Panc1 (cell line): ENCODE results near the gene CCDC51.

Source experiments
- POLR2AphosphoS5 ChIP-seq: IDR thresholded peaks from 2 replicates; pipeline ENCODE4 v1.6.1; 2012; ENCODE audit warnings: mild to moderate bottlenecking, low read depth, low read length, moderate library complexity
- TF ChIP-seq, protein P1 (sequence below): fragments of 450-650 bp; IDR thresholded peaks from 2 replicates; pipeline ENCODE4 v1.5.1; 2017; ENCODE audit warnings: mild to moderate bottlenecking
- TF ChIP-seq, protein P2 (sequence below), 2 experiments: IDR thresholded peaks; 2 replicates each; pipeline ENCODE4 v1.6.1; 2011 to 2012; ENCODE audit warnings: low read depth in 2 of 2, control low read depth in 1 of 2, low read length in 1 of 2, mild to moderate bottlenecking in 1 of 2, moderate library complexity in 1 of 2; ENCODE audit not compliant: insufficient read depth in 1 of 2

DNA sequence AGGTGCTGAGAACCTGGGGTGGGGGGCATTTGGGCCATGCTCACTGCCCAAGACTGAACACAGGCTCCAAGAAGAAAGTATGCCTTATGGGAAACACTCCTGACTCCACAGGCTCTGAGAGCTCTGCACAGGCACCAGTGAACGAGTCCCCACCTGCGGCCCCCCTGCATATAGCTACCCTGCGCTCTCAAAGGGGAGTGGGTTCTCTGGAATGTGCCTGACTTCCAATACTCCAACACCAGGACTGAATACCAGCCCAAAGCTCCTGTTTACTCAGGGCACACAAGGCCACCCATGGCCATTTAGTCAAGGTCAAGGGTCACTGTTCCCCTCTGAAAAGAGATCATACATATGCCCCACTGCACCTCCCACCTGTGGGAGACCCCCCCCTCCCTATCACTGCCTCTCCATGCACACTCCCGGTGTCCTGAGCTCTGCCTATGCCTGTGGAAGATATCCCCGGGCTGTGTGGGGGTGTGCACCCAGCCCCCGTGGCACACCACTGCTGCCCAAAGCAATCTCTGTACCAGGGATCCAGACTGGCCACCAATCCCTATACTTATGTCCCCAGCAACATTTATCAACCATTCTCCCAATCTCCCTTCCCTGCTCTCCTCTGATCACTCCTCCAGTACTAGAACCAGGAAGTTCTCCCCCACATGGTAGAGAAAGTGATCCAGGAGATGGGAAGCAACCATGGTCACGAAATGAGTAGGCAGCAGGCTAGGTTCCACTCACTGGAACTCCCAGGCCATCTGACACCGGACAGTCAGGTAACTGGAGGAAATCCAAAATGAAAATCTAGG is 8.5 kb downstream of the CCDC51 start:
- TF ChIP-seq, protein P1, sequence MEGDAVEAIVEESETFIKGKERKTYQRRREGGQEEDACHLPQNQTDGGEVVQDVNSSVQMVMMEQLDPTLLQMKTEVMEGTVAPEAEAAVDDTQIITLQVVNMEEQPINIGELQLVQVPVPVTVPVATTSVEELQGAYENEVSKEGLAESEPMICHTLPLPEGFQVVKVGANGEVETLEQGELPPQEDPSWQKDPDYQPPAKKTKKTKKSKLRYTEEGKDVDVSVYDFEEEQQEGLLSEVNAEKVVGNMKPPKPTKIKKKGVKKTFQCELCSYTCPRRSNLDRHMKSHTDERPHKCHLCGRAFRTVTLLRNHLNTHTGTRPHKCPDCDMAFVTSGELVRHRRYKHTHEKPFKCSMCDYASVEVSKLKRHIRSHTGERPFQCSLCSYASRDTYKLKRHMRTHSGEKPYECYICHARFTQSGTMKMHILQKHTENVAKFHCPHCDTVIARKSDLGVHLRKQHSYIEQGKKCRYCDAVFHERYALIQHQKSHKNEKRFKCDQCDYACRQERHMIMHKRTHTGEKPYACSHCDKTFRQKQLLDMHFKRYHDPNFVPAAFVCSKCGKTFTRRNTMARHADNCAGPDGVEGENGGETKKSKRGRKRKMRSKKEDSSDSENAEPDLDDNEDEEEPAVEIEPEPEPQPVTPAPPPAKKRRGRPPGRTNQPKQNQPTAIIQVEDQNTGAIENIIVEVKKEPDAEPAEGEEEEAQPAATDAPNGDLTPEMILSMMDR: no peak
- TF ChIP-seq, protein P2, sequence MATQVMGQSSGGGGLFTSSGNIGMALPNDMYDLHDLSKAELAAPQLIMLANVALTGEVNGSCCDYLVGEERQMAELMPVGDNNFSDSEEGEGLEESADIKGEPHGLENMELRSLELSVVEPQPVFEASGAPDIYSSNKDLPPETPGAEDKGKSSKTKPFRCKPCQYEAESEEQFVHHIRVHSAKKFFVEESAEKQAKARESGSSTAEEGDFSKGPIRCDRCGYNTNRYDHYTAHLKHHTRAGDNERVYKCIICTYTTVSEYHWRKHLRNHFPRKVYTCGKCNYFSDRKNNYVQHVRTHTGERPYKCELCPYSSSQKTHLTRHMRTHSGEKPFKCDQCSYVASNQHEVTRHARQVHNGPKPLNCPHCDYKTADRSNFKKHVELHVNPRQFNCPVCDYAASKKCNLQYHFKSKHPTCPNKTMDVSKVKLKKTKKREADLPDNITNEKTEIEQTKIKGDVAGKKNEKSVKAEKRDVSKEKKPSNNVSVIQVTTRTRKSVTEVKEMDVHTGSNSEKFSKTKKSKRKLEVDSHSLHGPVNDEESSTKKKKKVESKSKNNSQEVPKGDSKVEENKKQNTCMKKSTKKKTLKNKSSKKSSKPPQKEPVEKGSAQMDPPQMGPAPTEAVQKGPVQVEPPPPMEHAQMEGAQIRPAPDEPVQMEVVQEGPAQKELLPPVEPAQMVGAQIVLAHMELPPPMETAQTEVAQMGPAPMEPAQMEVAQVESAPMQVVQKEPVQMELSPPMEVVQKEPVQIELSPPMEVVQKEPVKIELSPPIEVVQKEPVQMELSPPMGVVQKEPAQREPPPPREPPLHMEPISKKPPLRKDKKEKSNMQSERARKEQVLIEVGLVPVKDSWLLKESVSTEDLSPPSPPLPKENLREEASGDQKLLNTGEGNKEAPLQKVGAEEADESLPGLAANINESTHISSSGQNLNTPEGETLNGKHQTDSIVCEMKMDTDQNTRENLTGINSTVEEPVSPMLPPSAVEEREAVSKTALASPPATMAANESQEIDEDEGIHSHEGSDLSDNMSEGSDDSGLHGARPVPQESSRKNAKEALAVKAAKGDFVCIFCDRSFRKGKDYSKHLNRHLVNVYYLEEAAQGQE (IDR thresholded peaks at IDR 0.05; ENCODE audit: insufficient read depth in 1 of 2, low read depth in 2 of 2, low read length in 1 of 2): no peak
- TF ChIP-seq POLR2AphosphoS5: no peak
